ENCODE results near the gene HIF1AN.

HIF1AN gene

GRCh38 chr10:100535715-100536353 is at the start of gene HIF1AN:
HIF1AN (plus strand) TSS chr10:100535943; CDS start chr10:100535959, 16 bp downstream.
- peak; percentile 84 for DNase-seq

DNA sequence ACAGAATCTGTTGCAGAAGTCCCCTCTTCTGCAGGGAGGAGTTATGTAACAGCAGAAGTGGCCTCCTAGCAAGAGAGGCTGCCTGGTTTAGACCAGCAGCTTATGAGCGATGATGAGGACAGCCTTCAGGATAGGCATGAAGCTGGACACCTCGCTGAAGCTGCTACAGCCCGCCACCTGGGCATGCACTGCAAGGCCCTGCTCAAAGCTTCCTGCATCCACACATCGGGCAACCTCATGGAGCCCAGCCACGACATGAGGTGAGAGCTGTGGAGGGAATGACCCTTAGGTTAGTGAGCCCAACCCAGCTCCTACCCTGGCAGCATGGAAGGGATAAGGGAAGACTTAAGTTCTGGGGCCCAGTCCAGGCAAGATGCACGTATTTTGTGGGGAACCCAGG is 48.2 kb upstream of the HIF1AN start:
- no peak for DNase-seq

GRCh38 chr10:100489396-100489795 is 46.3 kb upstream of the HIF1AN start:
- DNase-seq, result no peak

- DNase-seq, result no peak
Measured at GRCh38 chr10:100490531-100490930, 45.2 kb upstream of the HIF1AN start.

GRCh38 chr10:100496567-100496966 is 39.2 kb upstream of the HIF1AN start:
- DNase-seq, result no peak

DNA sequence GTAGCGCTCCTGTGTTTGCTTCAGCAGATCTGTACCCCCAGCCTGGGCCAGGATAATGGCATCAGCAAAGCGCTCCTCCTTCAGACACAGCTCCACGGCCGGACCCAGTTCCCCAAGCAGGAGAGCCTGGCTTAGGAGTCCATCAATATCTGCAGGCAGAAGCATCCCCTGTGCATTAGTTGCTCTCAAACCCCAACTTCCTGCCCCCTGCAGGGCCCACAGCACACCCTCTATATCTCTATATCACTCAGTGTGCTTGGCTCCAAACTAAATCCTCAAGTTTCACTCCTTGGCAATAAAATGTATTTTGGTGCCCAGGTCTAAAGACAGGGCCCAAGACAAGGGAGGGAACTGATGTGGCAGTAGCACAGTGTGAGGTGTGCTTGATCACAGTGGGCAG is 37.7 kb upstream of the HIF1AN start:
- DNase-seq, result no peak

DNA sequence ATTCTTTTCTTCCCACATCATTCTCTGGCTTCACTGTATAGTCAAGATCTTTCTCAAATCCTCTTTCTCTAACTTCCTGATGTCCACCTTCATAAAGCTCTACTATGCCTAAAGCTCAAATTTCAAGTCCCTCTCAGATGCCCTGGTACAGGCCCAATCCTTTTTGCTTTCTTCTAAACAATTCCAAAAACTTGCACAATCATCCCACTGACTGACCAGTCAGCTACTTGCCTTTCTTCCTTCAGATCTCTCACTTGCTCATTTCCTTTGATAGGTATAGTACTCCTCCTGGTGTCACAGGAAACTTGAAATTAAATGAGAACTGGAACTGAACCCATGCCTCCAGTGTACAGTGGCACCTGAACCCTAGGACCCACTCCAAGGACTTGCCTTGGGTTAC is 34.3 kb upstream of the HIF1AN start:
- no peak for DNase-seq

GRCh38 chr10:100502926-100503494 is 32.7 kb upstream of the HIF1AN start:
- DNase-seq, result no peak

GRCh38 chr10:100504096-100504495 is 31.6 kb upstream of the HIF1AN start:
- no peak for DNase-seq

DNA sequence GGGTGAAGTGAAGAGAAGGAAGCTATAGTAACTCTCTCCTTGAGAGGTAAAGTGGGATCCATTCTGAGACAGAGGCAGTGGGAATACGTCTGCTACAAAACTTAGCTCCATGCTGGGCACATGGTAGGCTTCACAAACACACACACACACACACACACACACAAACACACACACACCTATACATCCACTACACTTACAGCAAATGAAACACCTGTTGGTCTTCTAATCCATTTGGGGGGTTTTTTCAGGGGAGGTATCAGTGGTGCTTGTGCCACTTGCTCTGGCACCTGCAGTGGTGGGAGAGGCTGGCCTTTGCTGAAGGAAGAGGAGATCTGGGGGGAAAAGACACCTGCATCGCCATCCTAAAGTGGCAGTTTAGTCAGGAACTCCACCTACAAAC is 30.6 kb upstream of the HIF1AN start:
- no peak for DNase-seq

DNA sequence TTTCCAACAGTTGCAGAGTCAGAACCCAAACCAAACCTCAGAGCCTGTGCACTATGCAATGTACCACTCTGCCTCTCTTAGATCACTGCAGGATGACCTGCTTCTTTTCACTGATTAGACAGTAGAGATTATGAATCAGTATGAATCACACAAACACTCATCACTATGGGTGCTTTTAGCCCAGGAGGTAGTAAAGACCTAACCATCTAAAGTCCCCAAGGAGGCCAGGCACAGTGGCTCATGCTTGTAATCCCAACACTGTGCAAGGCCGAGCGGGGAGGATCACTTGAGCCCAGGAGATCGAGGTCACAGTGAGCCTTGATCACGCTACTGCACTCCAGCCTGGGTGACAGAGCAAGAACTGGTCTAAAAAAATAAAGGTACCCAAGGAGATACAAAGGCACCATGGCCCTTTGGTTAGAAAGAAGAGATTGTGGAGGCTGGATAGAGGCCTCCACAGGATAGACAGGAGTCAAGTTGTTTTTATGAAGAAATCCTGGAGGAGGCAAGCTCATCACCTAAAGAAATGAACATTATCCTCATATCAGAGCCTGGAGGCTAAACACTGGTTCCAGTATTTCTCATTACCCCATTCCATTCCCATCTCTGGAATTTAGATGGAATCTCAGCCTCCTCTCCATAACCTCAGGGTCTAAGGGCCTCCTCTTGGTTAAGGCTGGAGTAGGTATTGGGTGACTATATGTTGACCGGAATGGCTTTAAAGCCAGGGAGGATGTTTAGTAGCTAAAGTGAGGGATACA is 29.0 kb upstream of the HIF1AN start:
- no peak for DNase-seq

DNA sequence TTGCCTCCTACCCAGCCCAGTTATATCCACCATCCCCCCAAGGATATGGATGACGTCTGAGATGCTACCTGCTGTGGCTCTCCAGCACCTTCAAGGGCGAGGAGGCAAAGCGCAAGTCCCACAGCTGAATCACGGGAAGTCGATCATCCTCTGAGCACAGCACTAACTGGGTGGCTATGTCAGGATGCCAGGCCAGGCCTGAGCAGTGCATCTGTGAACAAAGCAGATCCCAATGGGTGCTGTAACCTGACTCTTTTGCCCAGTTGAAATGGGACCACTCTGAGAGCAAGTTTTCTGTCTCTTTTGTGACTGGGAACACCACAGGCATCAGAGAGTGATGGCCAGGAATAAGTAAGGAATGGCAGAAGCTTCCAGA is 28.4 kb upstream of the HIF1AN start:
- DNase-seq, result no peak

DNA sequence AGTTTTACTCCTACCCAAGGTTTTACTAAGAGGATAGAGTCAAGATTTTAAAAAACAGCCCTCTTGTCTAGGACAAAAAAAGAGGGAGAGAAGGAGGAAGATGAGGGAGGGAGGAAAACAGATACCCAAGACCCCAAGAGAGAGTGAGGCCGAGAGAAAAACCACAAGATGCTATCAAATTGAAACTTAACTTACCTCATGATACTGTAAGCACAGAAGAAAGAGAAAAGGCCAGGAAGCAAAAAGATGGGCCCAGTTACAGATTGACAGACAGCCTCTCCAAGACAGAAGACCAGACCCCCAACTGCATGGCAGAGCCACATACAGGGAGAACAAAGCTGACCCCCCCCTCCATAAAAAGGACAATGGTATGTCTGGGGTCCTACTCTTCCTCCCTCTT is 27.5 kb upstream of the HIF1AN start:
- DNase-seq, result no peak

- DNase-seq, result no peak
Measured at GRCh38 chr10:100508691-100509150, 27.0 kb upstream of the HIF1AN start.

DNA sequence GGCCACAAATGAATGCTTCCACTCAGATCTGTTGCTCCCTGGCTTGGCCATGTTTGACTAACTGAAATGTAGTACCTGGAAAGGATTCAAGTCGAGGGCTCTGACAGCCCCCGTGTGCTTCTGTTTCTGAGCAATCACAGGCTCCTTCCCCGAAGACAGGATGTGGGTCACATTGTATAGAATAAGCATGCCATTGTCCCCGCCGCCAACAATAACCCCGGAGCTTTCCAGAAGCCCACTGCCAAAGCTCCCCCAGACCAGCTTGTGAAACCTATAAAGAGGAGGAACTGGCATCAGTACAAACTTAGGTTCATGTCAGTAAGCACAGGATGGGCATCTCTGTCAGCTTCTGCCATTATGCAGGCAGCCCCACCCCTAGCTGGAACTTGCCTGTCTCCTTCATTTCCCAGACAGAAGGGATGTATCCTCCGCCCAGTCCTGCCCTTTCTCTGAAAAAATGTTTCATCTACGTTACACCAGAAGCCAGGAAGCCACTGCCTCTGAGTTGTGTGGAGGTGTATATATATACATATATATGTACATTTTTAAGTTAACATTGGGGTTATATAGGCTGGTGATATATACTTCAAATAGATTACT is 26.4 kb upstream of the HIF1AN start:
- peak; percentile 40 for DNase-seq

- peak; percentile 33 for DNase-seq
Measured at GRCh38 chr10:100510533-100511308, 25.0 kb upstream of the HIF1AN start.

GRCh38 chr10:100515612-100516011 is 20.1 kb upstream of the HIF1AN start:
- no peak for DNase-seq

DNA sequence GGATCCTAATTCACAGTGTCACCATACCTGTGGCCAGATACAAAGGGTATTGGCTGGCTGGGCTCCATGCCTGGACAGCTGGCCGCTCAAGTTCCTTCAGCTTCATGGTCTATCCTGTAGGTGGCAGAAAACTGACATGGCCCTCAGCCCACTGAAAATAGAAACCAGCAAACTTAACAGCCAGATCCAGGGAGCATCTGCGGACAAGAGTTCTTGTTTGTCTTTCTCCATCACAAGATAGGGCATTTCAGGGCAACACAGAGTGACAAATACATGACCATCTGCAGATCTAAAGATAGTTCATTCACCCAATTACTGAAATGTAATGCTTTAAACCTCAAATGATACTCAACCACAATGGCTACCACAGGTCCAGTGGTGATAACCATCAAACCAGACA is 18.9 kb upstream of the HIF1AN start:
- no peak for DNase-seq

DNA sequence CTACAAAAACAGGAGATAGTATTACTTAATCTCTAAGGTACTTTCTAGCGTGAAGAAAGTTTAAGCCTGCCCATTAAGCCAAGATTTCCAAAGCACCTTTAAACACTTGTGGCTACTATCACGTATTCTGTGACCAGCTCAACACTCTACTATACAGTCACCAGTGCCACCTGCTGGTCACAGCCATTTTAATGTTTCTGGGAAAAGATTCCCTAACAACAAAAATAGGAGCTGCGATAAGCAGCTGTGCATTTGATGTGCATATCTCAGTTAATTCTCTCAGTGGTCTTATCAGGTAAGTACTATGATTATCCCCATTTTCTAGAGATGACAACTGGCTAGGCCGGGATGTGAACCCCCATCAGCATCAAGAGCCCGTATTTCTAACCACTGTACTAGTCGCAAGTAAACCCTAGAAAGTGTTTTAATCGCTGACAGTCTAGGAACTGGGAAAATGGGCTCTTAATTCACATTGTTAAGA is 16.9 kb upstream of the HIF1AN start:
- peak; percentile 57 for DNase-seq

DNA sequence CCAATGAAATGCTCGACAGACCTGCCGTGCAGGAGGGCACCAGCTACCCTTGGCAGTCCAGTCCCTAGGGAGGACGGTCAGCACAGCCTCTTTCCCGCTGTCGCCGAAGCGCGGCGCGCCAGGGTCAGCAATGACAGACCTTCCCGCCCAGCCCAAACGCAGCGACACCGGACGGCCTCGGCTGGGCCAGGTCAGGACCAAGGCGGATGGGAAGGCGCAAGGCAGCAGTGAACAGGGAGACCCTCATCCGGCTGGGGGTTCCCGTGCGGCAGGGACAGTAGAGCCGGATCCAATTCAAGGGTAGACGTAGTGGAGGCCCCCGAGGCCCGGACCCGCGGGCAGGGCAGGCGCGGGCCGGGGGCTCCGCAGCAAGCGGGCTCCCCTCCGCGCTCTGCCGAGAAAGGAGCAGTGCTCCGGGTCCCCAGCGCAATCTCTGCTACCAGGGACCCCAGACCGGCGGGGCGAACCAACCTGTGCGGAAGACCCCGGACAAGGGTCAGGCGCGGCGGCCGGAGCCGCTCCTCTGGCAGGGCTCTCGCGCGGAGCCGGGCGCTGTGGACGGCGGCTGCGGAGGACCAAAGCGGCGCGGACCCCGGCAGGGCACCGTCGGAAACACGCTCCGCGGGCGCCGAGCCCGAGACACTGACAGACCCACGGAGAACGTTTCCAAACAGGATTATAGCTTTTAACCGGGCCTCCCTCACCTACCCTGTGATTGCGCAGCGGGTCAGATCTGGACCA is 16.3 kb upstream of the HIF1AN start, which contains the start of gene SEC31B:
Gene SEC31B, minus strand, starts transcription at position 551 of the 741 bp plus-strand sequence. CDS start 2,909 bp downstream, outside the sequence.
- no peak for DNase-seq

- DNase-seq, result no peak
Measured at GRCh38 chr10:100520811-100521210, 14.9 kb upstream of the HIF1AN start.

Data from stimulated activated CD4-positive, alpha-beta T cell treated with anti-CD3 and anti-CD28 coated beads, Interleukin-4, amount 100 ng/mL, for 1 hour (primary cell).